Measurements from ENCODE around the gene POLA1.
"Not testable (repeated sequence)": the region's sequence is repeated elsewhere in the genome, so short reads cannot be mapped to it uniquely, and the experiment has no call there.

Gene POLA1

DNA sequence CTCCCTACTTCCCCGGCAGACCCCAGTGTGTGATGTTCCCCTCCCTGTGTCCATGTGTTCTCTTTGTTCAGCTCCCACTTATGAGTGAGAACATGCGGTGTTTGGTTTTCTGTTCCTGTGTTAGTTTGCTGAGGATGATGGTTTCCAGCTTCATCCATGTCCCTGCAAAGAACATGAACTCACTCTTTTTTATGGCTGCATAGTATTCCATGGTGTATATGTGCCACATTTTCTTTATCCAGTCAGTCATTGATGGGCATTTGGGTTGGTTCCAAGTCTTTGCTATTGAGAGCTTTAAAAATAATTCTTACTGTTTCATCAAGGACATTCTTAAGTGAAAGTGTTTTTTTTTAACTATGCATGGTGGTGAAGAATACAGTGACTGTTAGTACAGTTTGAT, 126.1 kb downstream of the POLA1 start:
- not testable (repeated sequence) for DNase-seq

DNA sequence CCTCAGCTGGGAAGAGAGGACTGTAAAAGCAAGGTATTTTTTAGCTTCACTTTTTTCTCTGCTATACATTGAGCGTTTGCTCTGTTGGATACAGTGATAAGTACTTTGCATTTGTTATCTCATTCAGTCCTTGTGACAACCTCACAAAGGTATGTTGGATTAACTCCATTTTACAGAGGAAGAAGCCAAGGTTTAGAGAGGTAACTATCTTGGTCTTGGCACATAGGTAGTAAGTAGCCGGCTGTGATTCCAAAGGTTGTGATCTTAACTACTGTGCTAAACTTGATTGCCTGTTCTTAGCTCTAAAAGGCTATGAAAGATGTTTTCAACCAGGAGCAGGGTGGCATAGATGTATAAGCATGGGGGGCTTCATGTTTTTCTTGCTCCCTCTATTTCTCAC, 134.4 kb downstream of the POLA1 start:
- no peak for DNase-seq

DNA sequence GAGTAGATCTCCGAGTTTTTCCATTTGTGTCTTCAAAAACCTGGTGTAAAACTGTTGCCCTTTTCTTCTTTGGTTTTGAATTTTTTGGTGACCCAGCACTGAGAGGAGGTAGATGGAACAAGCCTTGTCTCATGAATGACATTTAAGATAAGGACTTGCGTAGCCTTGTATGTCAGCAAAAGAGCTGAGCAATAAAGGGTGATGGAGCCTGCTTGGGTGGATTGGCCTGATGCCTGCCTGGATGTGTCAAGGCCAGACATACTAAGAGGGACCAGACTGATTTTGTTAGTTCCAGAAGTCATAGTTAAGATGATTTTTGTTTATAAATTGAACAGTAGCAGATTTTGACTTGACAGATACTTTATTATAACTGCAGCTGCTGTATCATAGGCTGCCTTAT, 134.9 kb downstream of the POLA1 start:
- DNase-seq = no peak

DNA sequence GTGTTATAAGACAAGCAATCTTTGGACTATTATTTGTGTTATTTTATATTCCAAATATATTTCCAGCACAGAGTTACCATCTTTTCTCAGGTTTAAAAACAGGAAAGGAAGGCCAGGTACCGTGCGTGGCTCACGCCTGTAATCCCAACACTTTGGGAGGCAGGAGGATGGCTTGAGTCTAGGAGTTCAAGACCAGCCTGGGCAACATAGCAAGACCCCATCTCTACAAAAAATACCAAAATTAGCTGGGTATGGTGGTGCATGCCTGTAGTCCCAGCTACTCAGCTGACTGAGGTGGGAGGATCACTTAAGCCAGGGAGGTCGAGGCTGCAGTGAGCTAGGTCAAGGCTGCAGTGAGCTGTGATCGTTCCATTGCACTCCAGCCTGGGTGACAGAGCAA, 140.0 kb downstream of the POLA1 start:
- DNase-seq = no peak

DNA sequence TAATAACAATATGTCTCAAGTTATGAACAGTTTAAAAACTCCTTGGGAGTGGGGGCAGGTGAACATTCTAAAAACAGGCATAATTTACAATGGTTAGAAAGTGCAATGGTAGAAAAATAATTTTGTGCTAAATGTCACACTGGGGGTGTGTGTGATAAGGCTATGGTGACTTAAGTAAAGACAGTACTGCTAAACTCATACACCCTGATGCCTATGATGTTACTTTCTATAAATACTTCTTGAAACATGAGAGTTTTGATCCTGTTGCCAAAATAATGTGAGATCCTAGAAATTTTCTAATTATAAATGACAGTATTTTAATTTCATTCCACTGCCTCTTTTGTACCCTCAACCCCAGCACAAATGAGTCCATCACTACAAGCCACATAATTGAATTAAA, 144.2 kb downstream of the POLA1 start:
- no peak for DNase-seq

DNA sequence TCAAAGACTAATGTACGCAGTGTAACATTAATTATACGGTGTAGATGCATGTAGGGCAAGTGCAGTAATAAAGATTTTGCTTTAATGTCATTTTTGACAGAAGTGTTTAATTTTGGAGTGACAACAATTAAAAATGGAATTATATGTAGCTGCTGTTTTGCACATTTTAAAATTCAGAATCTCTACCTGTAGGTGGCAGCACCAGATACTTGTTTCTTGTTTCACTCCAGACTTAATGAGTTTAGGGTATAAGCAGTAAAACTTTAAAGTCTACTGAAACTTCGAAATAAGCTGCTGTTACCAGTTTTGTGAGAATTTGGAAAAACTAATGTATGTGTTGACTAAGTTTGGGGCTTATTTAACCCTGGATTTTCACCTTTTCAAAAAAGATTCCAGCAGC, 144.9 kb downstream of the POLA1 start:
- peak; percentile 7 for DNase-seq

DNA sequence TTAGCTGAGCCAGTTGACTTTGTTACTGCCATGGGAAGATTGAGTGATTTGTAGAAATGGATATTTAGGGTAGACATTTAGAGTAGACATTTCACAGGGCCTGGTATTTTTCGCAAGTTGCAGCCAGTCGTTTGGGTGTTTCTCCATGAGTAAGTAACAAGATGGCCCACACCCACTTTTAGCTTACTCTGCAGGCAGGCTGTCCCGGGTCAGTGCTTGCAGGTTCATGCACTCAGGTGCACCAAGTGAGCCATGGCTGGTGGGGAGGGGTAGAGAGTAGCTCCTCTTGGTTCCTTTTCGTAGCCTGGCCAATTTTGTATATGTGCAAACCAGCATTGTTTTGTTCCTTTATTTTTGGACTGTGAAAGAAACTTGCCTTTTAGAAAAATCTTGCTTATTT, 145.6 kb downstream of the POLA1 start:
- DNase-seq = no peak

DNA sequence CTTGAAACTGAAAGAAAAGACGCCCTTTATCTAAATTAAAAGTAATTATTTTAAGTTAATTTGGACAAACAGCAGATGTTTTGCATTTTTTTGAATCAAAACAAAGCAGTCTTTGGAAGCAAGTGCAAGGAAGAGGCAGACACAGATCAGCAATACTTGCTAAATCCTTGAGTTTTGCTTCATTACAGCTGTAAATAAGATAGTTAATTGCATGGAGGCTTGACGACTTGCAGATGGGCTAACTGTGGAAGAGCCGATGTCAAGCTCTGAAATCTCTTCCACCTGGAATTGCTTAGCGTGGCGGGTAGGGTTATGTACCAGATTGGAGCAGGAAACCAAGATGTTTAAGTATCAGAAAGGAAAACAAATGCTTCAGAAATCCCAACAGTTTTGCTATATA, 148.8 kb downstream of the POLA1 start:
- DNase-seq = no peak

DNA sequence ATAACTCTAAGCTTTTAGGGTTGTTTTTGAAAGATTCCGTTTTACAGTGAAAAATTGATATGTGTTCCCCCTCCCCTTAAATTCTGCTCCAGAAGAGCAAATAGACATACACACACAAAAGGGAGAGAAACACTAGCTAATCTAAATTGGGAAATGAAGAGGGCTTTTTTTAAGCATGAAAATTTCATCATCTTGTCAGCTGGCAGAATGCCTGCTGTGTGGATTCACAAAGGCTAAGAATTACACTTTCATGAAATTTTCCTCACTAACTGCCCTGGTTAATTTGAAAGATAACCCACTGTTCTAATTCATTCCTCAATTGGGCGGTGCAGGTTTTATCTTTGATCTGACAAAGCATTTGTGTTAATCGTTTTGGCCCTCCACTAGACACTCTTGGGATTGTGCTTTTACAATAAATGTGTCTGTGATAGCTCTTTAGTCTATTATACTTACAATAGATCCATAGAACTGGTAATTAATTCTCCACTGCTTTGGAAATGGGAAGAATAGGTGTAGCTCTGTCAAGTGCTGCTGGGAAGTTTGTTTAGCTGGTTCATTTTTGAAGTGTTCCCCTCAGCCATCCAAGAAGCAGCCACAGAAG, 152.9 kb downstream of the POLA1 start:
- peak; percentile 2 for DNase-seq

DNA sequence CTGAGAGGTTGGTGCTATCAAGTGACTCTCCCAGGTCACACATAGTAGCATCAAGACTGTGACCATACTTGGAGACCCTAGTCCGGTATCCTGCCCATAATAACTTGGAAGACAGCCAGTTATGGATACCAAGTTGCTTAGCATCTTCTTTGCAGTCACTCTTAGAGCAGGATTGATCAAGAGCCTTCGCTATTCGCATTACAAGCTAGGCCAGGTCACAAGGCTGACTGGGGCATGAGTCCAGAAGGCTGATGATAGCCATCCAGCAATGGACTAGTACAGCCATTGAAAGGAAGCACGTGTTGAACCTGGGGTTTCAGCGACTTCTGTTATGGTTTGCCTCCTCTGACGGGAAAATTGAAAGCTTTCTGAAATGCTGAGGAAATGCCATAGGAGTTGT, 157.6 kb downstream of the POLA1 start:
- no peak for DNase-seq

DNA sequence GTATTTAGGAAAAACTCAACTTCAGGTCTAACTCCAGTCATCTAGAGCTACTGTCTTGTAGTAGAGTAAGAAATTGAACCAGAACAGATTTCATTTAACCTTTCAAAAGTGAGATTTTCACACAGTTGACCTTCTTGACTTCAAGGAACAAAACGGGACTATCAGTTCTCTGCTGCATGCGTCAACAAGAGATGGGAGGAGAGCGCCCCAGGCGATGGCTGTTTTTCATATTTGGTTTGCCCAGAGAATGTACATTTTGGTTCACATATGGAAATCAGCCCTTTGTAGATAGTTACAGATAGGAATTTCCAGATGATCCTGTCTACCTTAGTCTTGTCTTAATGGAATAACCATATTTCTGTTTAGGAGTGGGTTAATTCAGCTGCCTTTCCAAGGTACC, 158.1 kb downstream of the POLA1 start:
- DNase-seq = no peak

DNA sequence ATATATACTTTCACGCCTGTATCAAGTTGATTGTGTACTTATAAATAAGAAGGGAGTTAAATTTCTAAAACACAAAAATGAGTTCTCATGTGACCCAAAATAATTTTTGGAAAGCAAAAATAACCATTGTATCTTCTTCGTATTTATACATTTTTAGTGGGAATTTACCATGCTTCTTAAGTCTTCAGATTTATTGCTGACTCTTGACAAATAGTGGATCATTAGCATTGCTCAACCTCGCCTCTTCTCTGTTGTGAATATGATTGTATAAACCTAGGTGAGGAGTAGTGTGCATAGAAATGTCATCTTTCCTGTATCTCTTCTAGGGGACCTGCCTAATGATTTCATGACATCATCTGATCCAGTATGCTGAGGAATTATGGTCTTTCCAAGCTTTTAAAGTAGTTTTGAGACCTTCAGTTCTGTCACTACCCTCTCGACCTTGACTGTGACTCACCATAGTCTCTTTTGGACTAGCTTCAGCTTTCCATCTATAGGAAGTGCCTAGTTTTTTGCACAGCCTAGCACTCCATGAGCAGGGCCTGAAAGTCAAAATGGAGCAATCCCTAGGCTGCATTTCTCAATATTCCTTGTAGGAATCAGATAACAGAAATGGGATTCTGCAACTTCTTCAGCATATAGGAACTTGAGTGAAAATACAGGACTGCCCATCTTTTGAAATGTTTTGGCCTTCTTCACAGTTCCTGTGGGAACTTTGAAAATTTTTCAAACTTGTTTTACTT, 164.5 kb downstream of the POLA1 start:
- DNase-seq = no peak

DNA sequence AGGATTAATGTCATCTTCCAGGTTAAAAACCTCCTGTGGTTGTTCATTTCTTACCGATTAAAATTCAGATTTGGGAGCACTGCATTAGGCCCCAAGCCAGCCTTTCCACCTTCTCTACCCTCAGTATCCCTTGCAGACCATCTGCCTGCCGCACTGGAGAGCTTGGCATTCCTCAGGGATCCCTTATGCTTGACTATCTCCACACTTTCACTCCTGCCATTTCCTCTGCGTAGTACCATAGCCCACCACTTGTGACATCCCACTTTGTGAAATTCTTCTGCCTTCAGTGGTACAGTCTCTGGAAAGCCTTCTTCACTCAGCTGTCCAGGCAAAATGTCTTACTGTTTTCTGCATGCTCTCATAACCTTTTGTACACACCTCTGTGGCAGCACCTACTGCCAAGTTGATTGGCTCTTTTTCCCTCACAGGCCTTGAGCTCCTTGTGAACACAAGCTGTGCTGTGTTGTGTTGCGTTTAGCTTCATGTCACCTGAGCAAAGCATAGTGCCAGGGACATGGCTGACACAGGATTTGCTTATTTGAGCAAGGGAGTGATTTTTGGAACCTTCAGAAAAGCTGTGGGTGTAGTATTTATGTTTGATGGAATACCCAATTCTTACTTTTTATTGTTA, 165.6 kb downstream of the POLA1 start:
- no peak for DNase-seq

DNA sequence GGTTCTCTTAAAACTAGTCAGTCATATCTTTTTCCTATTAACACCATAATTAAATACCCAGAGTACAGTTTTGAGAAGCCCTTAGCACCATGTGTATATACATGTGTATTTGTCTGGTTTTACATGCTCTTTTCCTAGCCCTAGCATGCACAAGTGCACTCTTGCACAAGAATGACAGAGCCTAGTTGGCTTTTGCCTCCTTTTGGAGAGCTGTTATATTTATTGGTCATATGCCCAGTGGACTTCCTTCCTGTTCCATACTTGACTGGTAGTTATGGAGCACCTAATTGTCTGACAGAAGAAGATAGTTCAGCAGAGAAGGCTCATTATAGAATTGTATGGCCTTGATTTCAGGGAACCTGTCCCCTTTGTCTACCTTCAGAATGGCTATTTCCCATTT, 166.4 kb downstream of the POLA1 start:
- DNase-seq = no peak

DNA sequence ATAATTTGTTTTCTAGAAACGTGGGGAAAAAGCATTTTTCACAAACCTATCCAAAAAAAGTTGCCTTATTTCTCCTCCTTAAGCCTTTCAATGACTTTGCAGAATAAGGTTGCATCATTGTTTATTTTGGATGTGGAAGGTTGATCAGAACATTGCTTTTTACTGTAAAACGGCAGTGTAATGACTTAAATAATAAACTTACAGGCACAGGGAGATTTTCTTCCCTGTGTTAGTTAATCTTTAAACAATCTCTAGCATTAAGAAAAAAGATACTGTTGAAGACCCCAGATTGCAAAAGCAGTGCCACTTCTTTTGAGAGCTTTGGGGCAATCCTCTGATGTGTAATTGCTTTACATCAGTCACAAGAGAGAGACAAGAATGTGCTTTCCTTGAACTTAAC, 168.6 kb downstream of the POLA1 start:
- DNase-seq = no peak

DNA sequence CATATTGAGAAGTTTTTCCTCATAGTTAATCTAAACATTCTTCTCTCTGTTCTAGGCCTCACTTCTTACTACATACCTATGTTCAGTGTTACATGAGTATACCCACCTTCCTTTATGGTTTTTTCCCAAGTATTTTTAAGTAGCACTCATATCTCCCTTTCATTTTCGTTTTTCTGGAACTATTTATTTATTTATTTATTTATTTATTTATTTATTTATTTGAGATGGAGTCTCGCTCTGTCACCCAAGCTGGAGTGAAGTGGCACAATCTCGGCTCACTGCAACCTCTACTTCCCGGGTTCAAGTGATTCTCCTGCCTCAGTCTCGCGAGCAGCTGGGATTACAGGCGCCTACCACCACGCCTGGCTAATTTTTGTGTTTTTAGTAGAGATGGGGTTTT, 170.1 kb downstream of the POLA1 start:
- not testable (repeated sequence) for DNase-seq

DNA sequence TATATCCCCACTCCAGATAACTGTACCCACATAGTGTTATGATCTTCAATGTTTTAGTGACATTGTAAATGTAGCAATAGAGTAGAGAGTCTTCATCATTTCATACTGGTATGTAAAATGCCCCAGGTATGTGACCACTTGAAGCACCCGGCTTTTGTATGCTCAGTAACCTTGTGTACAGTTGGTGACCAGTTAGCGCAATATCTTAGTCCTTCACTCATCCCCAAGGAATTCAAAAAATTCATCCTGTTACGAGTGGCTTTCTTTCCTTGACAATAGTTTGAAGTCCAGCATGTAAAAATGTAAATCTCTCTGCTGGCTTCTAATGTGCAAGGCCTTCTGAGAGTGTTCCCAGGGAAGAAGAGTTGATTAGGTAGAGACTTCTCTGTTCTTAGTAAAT, 176.4 kb downstream of the POLA1 start:
- DNase-seq = no peak

DNA sequence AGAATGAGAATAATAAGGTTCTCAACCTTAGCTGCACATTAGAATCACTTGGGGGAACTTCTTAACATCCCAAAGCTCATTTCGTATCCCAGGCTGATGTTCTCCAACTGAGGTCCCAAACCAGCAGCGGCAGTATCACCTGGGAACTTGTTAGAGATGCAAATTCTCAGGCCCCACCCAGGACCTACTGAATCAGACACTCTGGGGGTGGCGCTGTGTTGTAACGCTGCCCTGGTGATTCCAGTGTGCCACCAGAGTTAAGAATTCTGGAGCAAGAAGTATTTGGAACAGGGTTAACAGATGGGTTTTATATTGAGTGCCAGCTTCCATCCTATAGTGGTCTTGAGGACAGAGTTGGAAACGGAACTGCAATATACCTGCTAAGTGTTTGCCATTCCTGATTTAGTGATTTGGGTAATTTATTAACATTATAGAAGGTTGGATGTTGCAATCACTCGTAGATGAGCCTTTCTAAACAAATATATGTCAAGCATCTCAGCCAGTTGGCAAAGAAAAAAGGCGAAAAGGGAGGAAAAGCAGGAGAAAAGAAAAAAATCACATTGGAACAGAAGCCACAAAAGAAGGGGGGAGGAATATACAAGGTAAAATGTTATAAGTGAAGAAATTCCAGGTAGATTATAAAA, 181.0 kb downstream of the POLA1 start:
- DNase-seq = no peak

DNA sequence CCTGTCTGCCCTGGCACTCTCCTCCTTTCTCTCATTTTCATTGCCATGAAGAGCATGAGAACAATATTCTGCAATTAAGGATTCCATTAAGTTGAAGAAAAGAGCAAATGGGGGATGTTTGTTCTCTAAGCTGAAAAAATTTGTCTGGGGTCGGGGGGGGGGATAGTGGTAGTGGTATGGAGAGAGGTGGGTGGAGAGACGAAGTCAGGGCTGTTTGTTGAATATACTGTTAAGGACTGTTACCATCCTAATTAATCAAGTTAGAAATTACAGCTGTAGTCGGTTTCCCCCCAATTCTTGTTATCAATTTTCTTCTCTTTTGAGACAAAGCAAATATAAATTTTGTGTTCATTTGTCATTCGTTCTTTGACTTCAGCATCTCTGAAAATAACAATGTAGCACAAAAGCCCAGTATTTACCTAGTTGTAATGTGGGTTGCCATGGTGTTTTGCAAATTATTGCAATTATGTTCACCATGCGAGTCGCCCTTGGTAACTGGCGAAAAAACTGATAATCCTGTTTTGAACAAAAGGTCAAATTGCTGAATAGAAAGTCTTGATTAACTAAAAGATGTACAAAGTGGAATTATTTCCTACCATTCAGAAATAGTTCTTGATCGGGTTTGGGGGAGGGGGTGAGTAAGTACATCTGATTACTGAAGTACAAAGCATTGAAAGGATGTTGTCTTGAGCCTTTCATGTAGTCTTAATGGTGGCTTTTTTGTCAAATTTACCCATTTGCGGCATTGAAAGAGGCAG, 183.0 kb downstream of the POLA1 start:
- no peak for DNase-seq

DNA sequence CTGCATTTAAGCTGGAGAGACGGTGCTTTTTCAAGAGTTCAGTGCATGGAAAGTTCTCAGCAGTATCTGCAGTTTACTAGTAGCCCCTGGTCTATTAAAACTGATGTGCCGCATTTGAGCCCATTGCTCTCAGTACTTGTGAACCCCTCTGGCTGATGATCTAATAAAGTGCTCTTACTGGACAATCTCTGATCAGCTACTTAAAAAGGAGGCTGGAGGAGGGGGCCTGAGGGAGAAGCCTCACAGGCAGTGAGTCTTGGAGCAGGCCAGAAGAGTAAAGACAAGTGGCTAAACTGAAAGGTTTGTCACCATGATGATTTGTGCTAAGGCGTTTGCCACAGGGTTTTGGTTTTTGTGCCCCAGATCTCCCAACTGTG, 183.6 kb downstream of the POLA1 start:
- no peak for DNase-seq

DNA sequence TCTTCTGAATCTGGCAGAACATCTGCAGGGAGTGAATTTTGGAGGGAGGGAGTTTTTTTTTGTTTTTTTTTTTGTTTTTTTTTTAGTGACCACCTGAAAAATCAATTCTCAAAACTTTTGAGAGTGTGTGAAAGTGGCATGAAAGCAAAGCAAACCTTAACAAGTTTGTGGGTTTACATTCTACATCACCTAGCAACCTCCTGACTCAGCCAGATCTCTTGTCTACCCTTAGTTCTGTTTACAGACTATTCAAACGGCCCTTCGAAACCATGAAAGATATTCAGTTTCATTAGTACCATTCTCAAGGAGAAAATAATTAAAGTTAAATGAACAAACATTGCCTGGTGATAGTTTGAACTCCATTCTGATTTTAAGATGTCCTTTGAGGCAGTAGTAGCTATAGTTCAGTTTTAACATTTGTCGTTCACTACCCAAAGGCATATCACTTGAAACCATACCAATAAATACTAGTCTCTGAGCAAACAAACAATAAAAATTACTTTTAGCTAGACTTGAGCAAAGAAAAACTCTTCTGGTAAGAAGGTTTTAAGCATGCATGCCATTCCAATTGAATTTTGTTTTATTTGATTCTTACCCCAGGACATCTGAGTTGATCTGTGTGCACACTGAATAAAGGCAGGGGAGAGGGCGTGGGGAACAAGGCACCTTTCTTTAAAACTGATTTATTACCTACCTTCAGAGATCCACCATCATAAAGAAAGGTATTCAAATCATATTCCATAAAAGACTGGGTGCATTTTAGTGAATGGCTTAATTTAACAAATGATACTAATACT, 184.3 kb downstream of the POLA1 start:
- DNase-seq = no peak

DNA sequence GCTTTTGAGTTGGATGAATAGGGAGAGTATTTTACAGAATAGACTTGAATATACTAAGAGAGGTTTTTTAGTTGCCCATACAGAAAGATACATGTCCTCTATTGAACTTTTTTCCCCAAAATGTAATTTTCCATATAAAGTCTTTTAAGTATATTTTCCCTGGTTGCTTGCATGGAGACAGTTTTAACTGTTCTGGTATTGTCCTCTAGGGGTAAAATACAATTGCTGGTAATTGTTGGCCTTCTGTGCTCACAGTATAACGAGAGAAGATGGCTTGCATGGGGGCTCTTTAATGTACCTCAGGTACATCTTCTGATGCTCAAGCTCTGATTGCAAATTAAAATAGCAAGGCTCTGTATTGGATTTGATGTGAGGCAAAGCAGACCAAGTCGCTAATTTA, 186.0 kb downstream of the POLA1 start:
- no peak for DNase-seq

DNA sequence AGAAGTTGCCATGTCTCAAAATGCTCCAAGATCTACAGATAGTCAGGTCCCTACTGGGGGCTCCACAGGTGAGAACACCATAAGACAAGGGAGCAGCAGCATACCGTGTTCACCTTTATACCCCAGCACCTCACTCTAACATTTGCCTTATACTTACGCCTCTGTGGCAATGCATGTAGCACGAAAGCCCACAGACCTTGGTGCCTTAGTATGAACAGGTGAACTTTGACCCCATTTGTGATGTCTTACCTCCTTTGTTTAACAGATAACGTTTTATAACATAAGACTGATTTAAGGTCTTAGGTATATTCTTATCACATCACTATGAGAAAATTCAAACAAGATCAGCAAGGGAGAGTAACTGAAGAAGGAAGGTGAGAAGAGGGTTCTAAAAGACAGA, 193.2 kb downstream of the POLA1 start:
- DNase-seq = no peak

Data from MV-4-11 (cell line).